GM15510 (cell line): ENCODE results near the gene GPX3.

Experiments used
- POLR2A ChIP-seq: IDR thresholded peaks from 3 replicates; pipeline ENCODE4 v1.6.1; 2011; ENCODE audit warnings: borderline replicate concordance; ENCODE audit not compliant: insufficient read length; ENCODE audit errors: extremely low read depth

GPX3 gene

GRCh38 chr5:151058891-151059489 is 38.6 kb downstream of the GPX3 start:
- TF ChIP-seq POLR2A: no peak

- TF ChIP-seq POLR2A: no peak
Observed at GRCh38 chr5:151060742-151061141, 40.4 kb downstream of the GPX3 start.

GRCh38 chr5:151062405-151063141 is 42.2 kb downstream of the GPX3 start:
- TF ChIP-seq POLR2A: no peak

- no peak for TF ChIP-seq POLR2A
Observed at GRCh38 chr5:151063142-151063989, 43.0 kb downstream of the GPX3 start.

DNA sequence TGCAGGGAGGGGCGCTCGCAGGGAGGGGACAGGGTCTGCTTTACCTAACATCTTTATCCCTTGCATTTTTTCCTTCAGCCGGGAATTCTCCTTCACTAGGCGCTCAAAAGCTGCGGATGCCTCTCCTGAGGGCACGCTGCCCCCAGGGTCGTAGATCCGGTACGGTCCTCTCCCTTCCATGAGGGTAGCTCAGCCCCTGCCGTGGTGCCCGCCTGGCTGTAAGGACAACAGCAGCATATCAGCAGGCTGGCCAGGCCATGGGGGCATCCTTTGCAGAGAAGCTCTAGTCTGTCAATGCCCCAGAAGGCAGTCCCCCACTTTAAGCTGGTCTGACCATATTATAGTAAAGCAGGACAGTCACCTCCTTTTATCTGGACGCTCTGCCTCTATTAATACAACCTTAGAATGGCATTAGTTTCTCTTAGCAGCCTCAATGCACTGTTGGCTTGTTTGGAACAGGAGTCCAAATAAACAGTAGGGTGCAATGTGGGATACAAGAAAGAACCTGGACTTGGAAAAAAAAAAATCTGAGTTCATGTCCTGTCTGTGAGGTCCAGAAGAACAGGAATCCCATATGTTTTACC is 44.6 kb downstream of the GPX3 start:
- TF ChIP-seq POLR2A: no peak

GRCh38 chr5:151065609-151066008 is 45.2 kb downstream of the GPX3 start:
- TF ChIP-seq POLR2A: no peak

- TF ChIP-seq POLR2A: no peak
Observed at GRCh38 chr5:151066920-151067319, 46.5 kb downstream of the GPX3 start.

GRCh38 chr5:151067632-151068432 is 47.4 kb downstream of the GPX3 start:
- no peak for TF ChIP-seq POLR2A

DNA sequence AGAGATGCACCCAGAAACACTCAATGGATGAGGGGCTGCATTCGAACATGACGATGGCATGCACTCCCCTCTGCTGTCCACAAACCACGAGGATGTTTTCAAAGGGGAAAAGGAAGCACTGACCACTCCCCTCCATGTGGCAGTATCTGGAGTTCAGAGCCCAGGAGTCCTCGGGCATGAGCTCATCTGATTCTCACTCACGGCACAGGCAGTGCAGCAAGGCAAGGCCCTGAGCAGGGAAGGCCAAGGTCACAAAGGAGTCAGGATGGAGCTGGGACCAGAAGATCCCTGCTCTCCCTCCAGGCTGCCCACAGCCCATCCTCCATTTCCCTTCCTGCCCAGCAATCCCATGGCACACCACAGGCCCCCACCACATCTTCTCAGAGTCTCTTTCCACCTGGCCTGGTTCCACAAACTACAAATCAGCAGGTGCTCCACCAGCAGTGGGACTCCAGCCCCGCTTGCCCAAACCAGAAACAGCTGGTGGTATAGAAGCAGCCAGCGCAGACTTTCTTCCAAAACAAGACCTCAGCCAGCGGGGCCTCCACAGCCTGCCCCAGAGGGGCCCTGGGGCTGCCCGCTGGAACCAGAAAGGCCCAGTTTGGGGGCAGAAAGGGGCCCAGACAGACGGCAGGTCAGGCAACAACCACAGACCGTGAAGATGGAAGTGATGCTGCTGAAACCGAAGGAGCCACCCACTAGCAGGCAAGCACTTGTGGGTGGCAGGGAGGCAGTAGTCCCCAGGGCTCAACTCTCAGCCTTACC is 48.2 kb downstream of the GPX3 start:
- no peak for TF ChIP-seq POLR2A

DNA sequence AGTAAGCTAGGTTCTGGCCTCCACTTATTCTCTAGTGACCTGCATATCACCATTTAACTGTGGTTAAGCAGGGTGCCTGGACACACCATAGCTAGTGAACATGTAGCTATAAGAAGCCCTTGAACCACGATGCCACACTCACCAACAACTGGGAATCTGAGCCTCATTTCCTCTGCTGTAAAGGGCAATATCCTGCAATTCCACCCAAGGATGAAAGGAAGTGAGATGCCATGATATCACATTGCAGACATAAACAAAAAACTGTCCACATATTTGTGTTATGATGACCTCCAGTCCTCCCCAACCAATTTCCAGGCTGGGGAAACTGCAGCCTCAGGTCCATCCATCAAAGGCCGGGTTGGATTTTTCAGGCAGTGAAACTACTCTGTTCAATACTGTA is 50.1 kb downstream of the GPX3 start:
- no peak for TF ChIP-seq POLR2A

DNA sequence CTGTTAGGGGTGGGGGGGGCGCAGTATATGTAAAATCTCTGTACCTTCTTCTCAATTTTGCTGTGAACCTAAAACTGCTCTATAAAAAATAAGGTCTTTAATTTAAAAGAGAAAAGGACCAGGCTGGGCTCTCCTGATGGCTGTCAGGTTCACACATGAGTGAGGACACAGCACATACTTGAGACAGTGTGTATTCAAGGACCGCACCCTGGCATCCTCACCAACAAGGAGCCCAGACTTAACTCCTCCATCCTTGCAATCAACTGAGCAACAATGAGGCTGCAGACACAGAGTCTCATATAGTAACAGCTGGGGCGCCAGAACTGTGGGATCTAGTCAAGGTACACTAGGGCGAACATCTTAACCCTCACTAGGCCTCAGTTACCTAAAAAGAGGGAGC is 50.6 kb downstream of the GPX3 start:
- TF ChIP-seq POLR2A: no peak

- no peak for TF ChIP-seq POLR2A
Observed at GRCh38 chr5:151071848-151072629, 51.6 kb downstream of the GPX3 start.

- no peak for TF ChIP-seq POLR2A
Observed at GRCh38 chr5:151072630-151073025, 52.2 kb downstream of the GPX3 start.
